CD4-positive, alpha-beta T cell (primary cell): Measurements from ENCODE around the gene C1QTNF9. TPM values are rescaled to one million over a fixed set of nuclear protein-coding genes. Genes with fewer than 3 reads are reported as not detected.

Experiments used
- ATAC-seq: fragments of 200-7000 bp; cut with Tn5 transposase; one replicate; pipeline ENCODE4 v1.10.0; 2022; ENCODE audit warnings: mild to moderate bottlenecking; ENCODE audit not compliant: poor library complexity
- CTCF ChIA-PET: fragments of 350-600 bp; sonication (Branson Sonifier 250); formaldehyde crosslinking; loops from one replicate; lab custom pipeline; 2021; ENCODE audit warnings: antibody characterized with exemption, inconsistent platforms; lab: Charles Lee
- POLR2A ChIA-PET: fragments of 350-600 bp; sonication (Branson Sonifier 250); formaldehyde crosslinking; loops from one replicate; lab custom pipeline; 2021; ENCODE audit warnings: antibody characterized with exemption, inconsistent platforms; lab: Charles Lee
- DNase-seq, 14 experiments: peaks; one replicate each; pipeline ENCODE4 v3.0.0-alpha.2; 2013 to 2020; ENCODE audit warnings: mixed read lengths in 2 of 14
- H3K27ac ChIP-seq, 2 donors: one replicate each; pipeline versions ENCODE4 v1.5.1 to v1.7.0; 2013; ENCODE audit warnings: low read length in 2 of 2, low read depth in 1 of 2, mild to moderate bottlenecking in 1 of 2
- H3K27me3 ChIP-seq, 2 experiments: 1 replicate in 1 of 2; 2 replicates in 1 of 2; pipeline versions ENCODE4 v1.6.1 to v1.7.0; 2013; ENCODE audit warnings: low read length in 2 of 2, control low read depth in 1 of 2, mild to moderate bottlenecking in 1 of 2, moderate library complexity in 1 of 2; ENCODE audit not compliant: insufficient read depth in 2 of 2, control insufficient read depth in 1 of 2
- H3K36me3 ChIP-seq: one replicate; pipeline ENCODE4 v1.6.1; 2013; ENCODE audit warnings: low read length, control low read depth; ENCODE audit not compliant: insufficient read depth
- H3K4me1 ChIP-seq: one replicate; pipeline ENCODE4 v1.6.1; 2013; ENCODE audit warnings: low read length, control low read depth; ENCODE audit not compliant: insufficient read depth
- H3K4me3 ChIP-seq: one replicate; pipeline ENCODE4 v1.5.1; 2013; ENCODE audit warnings: mild to moderate bottlenecking, low read length, moderate library complexity
- H3K9me3 ChIP-seq, 2 experiments: 1 replicate in 1 of 2; 2 replicates in 1 of 2; pipeline versions ENCODE4 v1.6.1 to v1.7.0; 2013; ENCODE audit warnings: low read length in 2 of 2, mild to moderate bottlenecking in 2 of 2, control low read depth in 1 of 2, moderate library complexity in 1 of 2; ENCODE audit not compliant: control insufficient read depth in 1 of 2, insufficient read depth in 1 of 2
- H3K27ac Mint-ChIP-seq: one replicate; pipeline ENCODE4 v1.8.0; 2020; ENCODE audit warnings: mixed read lengths
- H3K27me3 Mint-ChIP-seq: one replicate; pipeline ENCODE4 v1.8.0; 2021; ENCODE audit warnings: mixed read lengths
- H3K36me3 Mint-ChIP-seq: one replicate; pipeline ENCODE4 v1.8.0; 2021; ENCODE audit warnings: low read depth, mixed read lengths
- H3K4me1 Mint-ChIP-seq: one replicate; pipeline ENCODE4 v1.8.0; 2021; ENCODE audit warnings: low read depth, mixed read lengths
- H3K4me3 Mint-ChIP-seq: one replicate; pipeline ENCODE4 v1.8.0; 2020; ENCODE audit warnings: mild to moderate bottlenecking, mixed read lengths
- H3K9me3 Mint-ChIP-seq: one replicate; pipeline ENCODE4 v1.8.0; 2020; ENCODE audit warnings: mixed read lengths
- intact Hi-C, 2 experiments: fragments of 100-400 bp; cut with DNase I in 1 of 2; cut with micrococcal nuclease in 1 of 2; formaldehyde crosslinking; loops; one replicate each; pipeline versions ENCODE4 v1.15.1 to v1.9.0; 2023 to 2025; cut with DNase I, micrococcal nuclease
- total RNA-seq, 174 experiments: library from RNA in 2 of 174; stranded (reverse) in 2 of 174; gene quantifications; one replicate each; pipeline ENCODE4 v1.2.3 and lab custom pipeline; 2021 to 2026
- TF ChIP-seq, protein P1 (sequence below): fragments of 200-600 bp; IDR thresholded peaks from one replicate; pipeline ENCODE4 v1.8.0; 2022; ENCODE audit warnings: antibody characterized with exemption, mild to moderate bottlenecking

C1QTNF9 gene
- total RNA-seq, 2 experiments from 2014 or later: not detected

DNA sequence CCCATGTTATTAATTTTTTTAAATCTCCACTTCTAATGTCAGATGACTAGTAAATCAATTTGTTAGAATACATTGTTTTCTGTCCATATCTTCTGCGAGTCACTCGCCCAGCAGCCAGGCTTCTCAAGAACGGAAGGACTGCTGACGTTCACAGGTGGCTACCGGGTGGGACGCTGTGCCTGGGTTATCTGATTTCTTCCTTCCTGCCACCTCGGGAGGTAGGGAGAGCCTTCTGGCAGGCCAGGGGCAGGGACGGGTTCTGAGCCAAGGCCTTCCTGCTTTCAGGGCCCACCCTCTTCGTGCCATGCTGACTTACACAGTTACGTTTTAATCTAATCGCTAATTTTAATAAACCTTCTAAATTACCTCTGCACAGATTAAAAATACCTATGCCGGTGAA, 7.9 kb upstream of the C1QTNF9 start:
- no peaks in the 10 kb centered on the region for H3K27me3 Mint-ChIP-seq
- no peak overlapping the region for H3K4me3 ChIP-seq
- H3K9me3 Mint-ChIP-seq: no peaks in the 10 kb centered on the region
- H3K4me1 ChIP-seq: no peaks in the 10 kb centered on the region
- H3K9me3 ChIP-seq: no peaks in the 10 kb centered on the region
- no peak overlapping the region for H3K27ac ChIP-seq
- no peak overlapping the region for H3K27ac Mint-ChIP-seq
- ChIA-PET POLR2A (no interaction called here), CTCF (no interaction called here)
- ATAC-seq: no peak
- no peak overlapping the region for H3K4me3 Mint-ChIP-seq
- no peak for DNase-seq
- H3K27me3 ChIP-seq: no peaks in the 10 kb centered on the region
- TF ChIP-seq, protein P1, sequence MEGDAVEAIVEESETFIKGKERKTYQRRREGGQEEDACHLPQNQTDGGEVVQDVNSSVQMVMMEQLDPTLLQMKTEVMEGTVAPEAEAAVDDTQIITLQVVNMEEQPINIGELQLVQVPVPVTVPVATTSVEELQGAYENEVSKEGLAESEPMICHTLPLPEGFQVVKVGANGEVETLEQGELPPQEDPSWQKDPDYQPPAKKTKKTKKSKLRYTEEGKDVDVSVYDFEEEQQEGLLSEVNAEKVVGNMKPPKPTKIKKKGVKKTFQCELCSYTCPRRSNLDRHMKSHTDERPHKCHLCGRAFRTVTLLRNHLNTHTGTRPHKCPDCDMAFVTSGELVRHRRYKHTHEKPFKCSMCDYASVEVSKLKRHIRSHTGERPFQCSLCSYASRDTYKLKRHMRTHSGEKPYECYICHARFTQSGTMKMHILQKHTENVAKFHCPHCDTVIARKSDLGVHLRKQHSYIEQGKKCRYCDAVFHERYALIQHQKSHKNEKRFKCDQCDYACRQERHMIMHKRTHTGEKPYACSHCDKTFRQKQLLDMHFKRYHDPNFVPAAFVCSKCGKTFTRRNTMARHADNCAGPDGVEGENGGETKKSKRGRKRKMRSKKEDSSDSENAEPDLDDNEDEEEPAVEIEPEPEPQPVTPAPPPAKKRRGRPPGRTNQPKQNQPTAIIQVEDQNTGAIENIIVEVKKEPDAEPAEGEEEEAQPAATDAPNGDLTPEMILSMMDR: no peak
- H3K4me1 Mint-ChIP-seq: no peaks in the 10 kb centered on the region
- H3K36me3 ChIP-seq: peaks cover 96% of the 10 kb centered on the region
- intact Hi-C loops: no loop called here
- H3K36me3 Mint-ChIP-seq: peaks cover 98% of the 10 kb centered on the region

- Mint-ChIP-seq H3K36me3 (peaks cover 93% of the 10 kb centered on the region), H3K9me3 (no peaks in the 10 kb centered on the region), H3K27ac (no peak overlapping the region), H3K27me3 (no peaks in the 10 kb centered on the region), H3K4me3 (no peak overlapping the region), H3K4me1 (no peaks in the 10 kb centered on the region)
- peaks cover 94% of the 10 kb centered on the region for H3K36me3 ChIP-seq
- DNase-seq (no peak), ATAC-seq (no peak)
- no peak overlapping the region for H3K4me3 ChIP-seq
- H3K27me3 ChIP-seq: no peaks in the 10 kb centered on the region
- intact Hi-C loops: no loop called here
- POLR2A ChIA-PET: no interaction called here
- H3K9me3 ChIP-seq: no peaks in the 10 kb centered on the region
- no peak overlapping the region for H3K27ac ChIP-seq
- H3K4me1 ChIP-seq: no peaks in the 10 kb centered on the region
- CTCF ChIA-PET: no interaction called here
- TF ChIP-seq, protein P1: no peak
Observed at GRCh38 chr13:24301911-24302310, 7.5 kb upstream of the C1QTNF9 start.

GRCh38 chr13:24304620-24305019, 4.8 kb upstream of the C1QTNF9 start:
- intact Hi-C loops: loop anchor here in 1 of 2 experiments (5.0 kb wide), 1 partner anchor 52 kb away; no protein-coding TSS in a partner anchor
- no peak for DNase-seq
- Mint-ChIP-seq H3K4me3 (no peak overlapping the region), H3K27me3 (no peaks in the 10 kb centered on the region), H3K4me1 (no peaks in the 10 kb centered on the region), H3K36me3 (peaks cover 71% of the 10 kb centered on the region), H3K27ac (no peak overlapping the region), H3K9me3 (no peaks in the 10 kb centered on the region)
- TF ChIP-seq, protein P1: no peak
- ChIA-PET POLR2A (no interaction called here), CTCF (no interaction called here)
- H3K4me3 ChIP-seq: no peak overlapping the region
- H3K27ac ChIP-seq: no peak overlapping the region
- peaks cover 72% of the 10 kb centered on the region for H3K36me3 ChIP-seq
- no peaks in the 10 kb centered on the region for H3K4me1 ChIP-seq
- H3K27me3 ChIP-seq: no peaks in the 10 kb centered on the region
- H3K9me3 ChIP-seq: peaks cover 0 to 5% of the 10 kb centered on the region in 2 experiments
- ATAC-seq: no peak
